GM12872 (cell line): ENCODE results near the gene TMEM86B.

Experiments used
- TF ChIP-seq, protein P1 (sequence below): IDR thresholded peaks from 3 replicates; pipeline ENCODE4 v1.5.1; 2011; ENCODE audit warnings: low read depth, mild to moderate bottlenecking, low read length, moderate library complexity; ENCODE audit not compliant: insufficient read depth

TMEM86B gene

DNA sequence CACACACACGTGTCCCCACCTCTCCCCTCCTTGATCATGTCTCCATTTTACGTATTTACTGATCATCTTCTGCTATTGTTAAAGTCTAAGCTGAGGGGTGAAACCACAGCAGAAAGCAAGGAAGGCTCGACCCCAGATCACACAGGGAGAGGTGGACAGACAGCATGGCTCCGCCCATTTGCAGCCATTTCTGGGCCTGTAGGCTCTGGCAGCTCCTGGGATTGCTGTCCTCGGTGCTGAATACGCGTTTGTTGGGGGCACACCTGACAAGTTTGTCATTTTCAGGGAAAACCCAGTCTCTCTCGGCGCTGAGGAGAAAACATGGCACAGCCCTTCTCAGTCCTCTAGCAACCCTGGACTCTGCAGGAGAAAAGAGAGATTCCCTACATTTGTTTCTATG is 8.0 kb downstream of the TMEM86B start:
- TF ChIP-seq, protein P1, sequence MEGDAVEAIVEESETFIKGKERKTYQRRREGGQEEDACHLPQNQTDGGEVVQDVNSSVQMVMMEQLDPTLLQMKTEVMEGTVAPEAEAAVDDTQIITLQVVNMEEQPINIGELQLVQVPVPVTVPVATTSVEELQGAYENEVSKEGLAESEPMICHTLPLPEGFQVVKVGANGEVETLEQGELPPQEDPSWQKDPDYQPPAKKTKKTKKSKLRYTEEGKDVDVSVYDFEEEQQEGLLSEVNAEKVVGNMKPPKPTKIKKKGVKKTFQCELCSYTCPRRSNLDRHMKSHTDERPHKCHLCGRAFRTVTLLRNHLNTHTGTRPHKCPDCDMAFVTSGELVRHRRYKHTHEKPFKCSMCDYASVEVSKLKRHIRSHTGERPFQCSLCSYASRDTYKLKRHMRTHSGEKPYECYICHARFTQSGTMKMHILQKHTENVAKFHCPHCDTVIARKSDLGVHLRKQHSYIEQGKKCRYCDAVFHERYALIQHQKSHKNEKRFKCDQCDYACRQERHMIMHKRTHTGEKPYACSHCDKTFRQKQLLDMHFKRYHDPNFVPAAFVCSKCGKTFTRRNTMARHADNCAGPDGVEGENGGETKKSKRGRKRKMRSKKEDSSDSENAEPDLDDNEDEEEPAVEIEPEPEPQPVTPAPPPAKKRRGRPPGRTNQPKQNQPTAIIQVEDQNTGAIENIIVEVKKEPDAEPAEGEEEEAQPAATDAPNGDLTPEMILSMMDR, result no peak

DNA sequence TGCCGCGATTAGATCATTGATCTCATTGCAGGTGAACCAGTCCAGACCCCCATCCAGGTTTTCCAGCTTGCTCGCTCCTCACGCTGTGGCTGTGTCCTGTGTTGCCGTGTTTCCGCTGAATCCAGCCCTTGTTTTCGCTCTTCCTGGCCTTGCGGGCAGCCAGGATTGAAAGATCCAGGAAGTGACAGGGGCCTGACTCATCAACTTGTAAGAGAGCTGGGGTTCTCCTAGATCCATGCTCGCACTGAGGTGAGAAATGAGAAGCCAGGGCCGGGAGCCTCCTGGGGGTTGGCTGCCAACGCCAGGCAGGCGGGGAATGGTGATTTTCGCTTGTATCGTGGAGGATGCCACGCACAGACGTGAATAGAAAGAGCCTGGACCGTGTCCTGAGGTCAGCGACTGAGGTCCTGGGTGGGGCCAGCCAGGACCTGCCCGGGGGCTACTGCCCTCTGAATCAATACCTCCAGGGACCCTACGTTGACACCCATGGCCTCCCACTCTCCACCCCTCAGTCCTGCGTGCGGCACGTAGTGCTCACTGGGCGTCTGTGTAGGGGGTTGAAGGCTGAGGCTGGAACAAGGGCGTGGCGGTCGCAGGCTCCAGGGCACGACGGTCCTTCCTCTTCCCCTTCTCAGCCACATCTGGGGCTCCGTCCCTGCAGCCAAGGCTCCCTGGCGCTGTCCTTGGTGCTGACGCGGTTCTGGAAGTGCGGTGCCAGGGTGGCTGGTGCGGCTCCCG is 11.9 kb downstream of the TMEM86B start:
- TF ChIP-seq, protein P1, result no peak

DNA sequence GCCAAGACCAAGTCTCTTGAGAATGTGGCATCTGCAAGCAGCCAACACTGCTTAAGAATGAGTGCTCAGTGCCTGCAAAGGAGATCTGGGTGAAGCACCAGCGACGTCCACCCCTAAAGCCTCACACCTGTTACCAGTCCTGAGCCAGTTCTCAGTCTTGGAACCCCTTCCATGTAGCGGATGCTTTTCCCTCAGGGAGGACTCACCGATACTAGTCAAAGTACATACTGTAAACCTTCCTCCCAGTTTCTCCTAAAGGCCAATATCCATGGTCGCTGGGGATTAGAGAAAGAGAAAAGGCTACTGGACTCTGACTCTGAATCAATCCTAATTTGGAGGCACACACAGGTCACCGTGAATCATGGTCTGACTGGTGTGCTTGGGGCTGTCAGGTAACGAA is 15.0 kb downstream of the TMEM86B start:
- TF ChIP-seq, protein P1, result no peak

DNA sequence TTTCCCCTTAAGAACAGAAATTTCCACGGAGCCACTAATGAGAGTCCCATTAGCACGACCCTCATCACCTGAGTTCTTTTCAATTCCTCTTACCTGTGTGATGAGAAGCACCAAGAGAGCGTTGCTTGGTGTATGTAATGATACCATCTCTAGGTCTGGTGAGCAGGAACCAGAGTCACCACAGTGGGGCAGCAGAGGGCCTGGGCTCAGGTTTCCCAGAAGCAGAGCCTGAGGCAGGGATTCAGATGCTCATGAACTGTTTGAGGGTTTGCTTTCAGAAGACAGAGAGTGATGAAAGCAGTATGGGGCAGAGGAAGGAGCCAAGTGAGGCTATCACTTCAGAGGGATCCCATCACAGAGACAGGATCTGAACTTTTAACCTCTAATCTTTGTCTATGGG is 16.1 kb downstream of the TMEM86B start:
- TF ChIP-seq, protein P1, result peak; percentile 66

DNA sequence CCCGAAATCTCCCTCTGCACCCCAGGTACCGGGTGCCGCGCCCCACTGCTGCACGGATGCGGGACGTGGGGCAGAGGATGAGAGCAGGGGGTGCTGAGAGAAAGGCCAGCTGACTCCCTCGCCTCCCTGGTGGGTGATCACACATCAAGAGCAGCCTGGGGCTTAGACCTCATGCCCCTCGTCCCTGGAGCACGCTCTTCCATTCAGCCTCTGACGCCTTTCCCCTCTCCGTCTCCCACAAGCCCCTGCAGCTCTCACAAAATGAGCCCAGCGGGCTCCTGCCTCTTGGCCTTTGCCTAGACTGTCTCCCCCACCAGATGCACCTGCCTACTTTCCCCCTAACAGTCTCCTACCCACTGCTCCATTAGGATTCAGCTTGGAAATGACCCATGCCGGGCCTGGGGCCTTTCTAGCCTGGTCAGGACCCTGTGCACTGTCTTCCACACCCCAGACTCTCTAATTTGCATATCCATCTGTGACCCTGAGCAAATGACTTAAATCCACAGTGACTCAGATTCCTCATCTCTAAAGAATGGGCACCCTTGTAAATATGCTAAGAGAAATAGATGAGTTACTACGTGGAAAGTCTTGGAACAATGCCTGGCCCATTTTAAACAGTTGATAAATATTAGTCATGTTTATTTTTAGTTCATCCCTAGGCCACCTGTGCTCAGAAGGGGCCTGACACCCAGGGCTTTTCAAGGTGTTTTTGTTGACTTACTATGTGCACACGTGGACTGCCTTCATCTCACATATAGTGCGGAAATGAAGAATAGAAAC is 18.7 kb downstream of the TMEM86B start:
- TF ChIP-seq, protein P1, result no peak

DNA sequence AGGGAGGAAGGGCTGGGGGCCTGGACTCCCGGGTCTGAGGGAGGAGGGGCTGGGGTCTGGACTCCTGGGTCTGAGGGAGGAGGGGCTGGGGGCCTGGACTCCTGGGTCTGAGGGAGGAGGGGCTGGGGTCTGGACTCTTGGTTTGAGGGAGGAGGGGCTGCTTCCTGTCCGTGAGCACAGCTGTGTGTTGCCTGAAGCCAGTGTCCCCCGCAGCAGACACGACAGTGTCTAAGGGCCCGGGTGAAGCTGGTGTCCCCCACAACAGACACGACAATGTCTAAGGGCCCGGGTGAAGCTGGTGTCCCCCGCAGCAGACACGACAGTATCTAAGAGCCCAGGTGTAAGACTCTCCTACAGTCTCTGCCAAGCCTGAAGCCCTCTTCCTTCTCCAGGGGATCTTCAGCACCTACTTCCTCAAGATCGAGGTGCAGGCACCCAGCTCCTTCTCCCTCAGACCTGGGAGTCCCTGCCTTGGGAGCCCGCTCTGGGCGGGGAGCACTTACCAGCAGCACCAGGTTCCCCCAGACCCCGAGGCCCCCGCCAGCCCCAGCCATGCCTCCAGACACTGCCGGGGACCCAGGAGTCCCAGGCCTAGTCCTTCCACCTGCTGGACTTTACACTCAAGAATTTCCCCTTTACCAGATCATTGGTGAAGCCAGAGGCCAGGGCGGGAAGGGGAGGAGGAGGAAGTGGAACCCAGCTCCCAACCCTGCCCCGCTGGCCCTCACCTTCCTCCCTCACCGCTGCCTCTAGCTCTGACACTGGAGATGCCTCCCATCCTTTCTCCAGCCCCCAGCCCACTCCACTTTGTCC is 19.5 kb downstream of the TMEM86B start, which contains the start of gene PTPRH:
TSS of gene PTPRH (minus strand) at position 622 of the 813 bp plus-strand sequence. CDS start at position 554, 68 bp downstream.
- TF ChIP-seq, protein P1, result no peak
